NCI-H2107 (cell line): Measurements from ENCODE around the gene ZNF518B.
"Not testable (repeated sequence)": the region's sequence is repeated elsewhere in the genome, so short reads cannot be mapped to it uniquely, and the experiment has no call there.

ENCODE experiments used
- DNase-seq: peaks from one replicate; lab custom pipeline; 2025; lab: John Stamatoyannopoulos, UW

Gene ZNF518B

DNA sequence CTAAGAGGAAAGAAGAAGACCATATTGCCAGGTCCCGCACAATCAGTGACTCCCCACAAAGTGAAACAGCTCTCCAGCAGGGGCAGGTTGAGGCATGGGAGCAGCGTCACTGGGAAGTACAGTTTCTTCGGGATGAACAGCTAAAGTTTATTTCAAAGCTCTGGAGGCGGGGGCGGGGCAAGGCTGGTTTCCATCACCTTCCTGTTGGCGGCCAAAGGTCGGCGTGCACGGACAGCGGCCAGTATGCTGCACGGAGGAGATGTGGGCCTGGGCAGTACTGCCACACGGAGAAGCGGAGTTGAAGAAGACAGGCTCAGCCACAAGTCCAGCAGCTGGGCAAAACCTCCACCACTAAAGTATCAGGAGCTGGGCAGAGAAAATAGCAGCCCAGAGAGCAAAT is 951 bp upstream of the ZNF518B start:
- no peak for DNase-seq

GRCh38 chr4:10456595-10457254 is 501 bp downstream of the ZNF518B start:
- DNase-seq: no peak

GRCh38 chr4:10456260-10456594 is 999 bp downstream of the ZNF518B start:
- no peak for DNase-seq

DNA sequence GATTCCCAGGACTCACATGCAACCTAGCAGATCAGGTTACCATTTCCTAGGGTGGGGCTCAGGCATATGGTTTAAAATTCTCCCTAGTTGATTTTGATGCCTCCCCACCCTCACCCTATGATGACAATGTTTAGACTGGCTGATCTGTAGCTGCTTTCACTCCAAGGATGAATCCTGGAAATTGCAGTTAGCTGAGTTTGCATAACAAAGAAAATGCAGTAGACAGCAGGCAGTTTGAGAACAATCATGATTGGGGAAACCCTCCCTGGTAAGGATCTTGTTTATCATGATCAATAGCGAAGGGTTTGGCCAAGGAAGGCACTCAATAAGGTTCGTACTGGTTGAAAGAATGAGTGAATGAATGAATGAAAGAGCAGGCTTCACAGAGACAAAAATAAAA is 2.1 kb downstream of the ZNF518B start:
- DNase-seq: no peak

DNA sequence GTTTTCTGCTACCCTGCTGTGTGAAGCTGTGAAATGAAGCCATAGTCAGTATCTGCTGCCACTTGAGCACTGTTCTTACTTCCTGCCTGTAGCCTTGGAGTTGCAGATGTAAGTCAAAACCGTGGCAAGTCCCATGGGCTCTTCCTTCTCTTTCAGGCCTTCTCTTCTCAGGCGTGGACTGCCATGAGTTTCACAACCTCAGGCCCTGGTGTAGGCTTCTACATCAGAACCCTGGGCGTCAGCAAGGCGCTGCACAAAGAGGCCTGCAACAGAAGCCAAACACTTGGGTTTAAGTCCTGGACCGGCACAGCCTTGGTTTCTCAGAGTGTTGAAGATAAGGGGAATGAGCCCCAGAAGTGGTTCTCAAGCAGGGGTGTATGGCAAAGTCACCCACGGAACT is 2.5 kb downstream of the ZNF518B start:
- DNase-seq: no peak

DNA sequence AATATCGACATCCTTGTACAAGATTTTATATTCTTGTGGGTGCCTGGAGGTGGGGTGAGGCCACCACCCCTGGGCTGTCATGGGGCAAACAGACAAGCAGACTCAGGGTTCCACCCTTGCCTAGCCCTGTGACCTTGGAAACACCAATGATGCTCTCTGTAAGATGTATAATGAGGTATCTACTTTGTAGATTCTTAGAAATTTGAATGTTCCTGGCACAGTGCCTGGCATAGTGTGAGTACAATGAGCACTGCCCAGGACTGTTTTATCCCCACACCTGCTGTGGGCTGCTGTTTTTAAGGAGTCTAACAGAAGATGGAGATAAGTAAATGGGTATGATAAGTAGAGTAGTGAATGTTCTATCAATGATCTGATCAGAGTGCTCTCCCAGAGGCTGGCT is 3.1 kb downstream of the ZNF518B start:
- no peak for DNase-seq

DNA sequence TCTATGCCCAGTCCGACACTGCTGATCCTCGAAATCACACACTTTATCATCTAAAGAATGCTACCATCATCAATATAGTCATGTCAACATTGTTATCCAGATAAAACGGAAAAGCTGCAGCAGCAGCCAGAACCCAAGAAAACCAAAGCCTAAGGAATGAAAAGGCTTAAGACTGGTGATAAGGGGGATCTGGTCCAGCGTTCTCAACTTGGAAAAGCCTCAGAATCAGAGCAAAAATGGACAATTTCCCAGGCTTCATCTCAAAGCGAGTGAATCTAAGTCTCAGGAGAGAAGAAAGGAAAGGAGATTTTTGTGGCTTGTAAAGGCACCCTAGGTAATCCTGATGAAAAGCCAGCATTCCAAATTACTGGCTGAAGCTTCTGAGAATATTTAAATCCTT is 8.2 kb downstream of the ZNF518B start:
- no peak for DNase-seq

GRCh38 chr4:10442976-10443375 is 14.2 kb downstream of the ZNF518B start:
- DNase-seq: no peak

DNA sequence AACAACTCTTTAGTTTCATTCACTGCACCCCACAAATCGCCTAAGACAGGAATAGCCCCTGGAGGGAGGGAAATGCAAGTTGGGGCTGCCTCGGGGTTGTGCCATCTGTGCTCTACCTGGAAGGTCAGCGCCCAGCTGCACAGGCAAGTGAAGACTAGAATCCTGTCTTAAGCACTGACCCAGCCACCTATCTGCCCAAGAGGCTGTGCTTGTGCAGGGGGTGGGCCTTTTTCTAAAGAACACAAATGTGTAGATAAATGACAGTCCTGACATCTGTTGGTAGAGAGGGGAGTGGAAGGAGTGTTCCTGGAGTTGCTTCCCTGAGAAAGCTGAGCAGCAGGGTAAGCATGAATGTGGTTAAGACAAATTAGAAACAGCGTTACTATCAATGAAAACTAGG is 15.7 kb downstream of the ZNF518B start:
- no peak for DNase-seq

- DNase-seq: no peak
Observed at GRCh38 chr4:10438924-10439323, 18.3 kb downstream of the ZNF518B start.

- no peak for DNase-seq
Observed at GRCh38 chr4:10437735-10438134, 19.5 kb downstream of the ZNF518B start.

DNA sequence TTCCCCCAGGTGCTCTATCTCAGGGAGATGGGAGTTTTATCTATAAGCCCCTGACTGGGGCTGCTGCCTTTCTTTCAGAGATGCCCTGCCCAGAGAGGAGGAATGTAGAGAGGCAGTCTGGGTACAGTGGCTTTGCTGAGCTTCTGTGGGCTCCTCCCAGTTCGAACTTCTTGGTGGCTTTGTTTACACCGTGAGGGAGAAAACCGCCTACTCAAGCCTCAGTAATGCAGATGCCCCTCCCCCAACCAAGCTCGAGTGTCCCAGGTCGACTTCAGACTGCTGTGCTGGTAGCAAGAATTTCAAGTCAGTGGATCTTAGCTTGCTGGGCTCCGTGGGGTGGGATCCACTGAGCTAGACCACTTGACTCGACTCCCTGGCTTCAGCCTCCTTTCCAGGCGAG is 29.5 kb downstream of the ZNF518B start:
- DNase-seq: not testable (repeated sequence)

GRCh38 chr4:10421344-10422055 is 35.7 kb downstream of the ZNF518B start:
- no peak for DNase-seq

DNA sequence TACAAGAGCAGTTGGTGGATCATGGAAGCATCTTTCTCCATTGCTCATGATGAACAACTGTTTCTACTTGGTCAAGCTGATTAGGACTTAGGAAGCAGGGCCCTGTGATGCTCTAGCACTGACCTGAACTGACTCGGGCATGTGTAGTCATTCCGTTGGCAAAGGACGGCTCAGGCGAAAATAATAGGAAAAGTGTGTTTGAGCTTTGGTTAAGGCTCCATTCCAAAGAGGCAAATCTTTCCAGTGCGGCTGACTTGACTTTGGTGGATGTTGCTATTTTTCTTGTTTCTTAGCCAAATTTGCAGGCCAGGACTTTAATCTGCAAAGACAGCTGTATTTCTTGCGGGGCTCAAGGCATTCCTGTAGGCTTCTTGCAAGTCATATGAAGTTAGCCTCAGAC is 39.5 kb downstream of the ZNF518B start:
- DNase-seq: no peak

DNA sequence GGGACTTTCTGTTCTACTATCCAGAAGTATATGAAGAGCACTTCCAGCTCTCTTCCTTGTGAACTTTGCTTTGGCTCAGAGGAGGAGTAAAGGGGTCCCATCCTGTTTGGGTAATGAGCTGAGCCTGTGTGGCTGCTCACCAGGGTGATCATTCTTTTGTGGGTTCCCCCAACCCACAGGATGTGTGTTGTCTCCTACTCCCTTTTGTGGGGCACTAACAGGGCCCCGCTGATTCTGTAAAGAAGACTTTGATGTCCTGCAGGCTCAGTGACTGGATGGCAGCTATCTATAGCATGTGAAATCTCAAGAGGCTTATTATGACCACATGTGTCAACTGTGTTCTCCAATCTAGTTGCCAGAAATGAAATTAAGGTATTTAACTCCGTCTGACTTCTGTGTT is 40.8 kb downstream of the ZNF518B start:
- DNase-seq: no peak

GRCh38 chr4:10413177-10413576 is 44.0 kb downstream of the ZNF518B start:
- DNase-seq: no peak

DNA sequence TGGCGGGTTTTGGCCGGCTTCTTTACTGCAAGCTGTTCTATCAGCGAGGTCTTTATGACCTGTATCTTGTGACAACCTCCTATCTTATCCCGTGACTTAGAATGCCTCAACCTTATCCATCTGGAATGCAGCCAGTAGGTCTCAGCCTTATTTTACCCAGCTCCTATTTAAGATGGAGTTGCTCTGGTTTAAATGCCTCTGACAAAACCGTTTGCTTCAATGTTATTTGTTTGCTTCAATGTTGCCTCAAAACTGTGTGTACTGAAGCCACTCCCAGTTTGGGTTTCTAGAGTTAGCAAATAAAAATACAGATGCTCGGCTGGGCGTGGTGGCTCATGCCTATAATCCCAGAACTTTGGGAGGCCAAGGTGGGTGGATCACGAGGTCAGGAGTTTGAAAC is 51.6 kb downstream of the ZNF518B start:
- DNase-seq: no peak

- no peak for DNase-seq
Observed at GRCh38 chr4:10403633-10404445, 53.4 kb downstream of the ZNF518B start.

DNA sequence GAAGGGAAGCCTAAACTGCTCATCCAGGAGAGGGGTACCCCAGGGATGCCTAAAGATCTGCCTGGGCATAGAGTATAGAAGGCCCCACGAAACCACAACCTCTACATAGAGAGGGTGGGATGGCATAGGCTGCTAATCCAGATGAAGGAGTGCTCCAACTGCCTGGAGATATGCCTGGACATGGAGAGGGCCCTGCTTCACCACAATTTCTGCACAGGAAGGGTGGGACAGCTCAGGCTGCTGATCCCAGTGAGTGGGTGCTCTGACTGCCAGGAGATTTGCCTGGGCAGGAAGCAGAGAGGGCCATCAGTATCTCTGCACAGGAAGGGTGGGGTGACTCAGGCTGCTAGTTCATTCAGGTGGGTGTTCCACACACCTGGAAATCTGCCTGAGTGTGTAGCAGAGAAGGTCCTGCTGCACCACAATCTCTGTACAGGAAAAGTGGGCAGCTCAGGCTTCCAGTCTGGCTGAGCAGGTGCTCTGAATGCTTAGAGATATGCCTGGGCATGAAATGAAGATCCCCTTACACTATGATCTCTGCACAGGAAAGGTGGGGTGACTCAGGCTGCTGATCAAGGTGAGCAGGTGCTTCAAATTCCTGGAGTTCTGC is 61.1 kb downstream of the ZNF518B start:
- DNase-seq: no peak
